A549 (cell line): ENCODE results near the gene SRCAP.

Experiments used
- CEBPB ChIP-seq, 2 experiments: fragments of >200 bp in 1 of 2; sonication (Bioruptor Twin) in 1 of 2; formaldehyde crosslinking in 1 of 2; IDR thresholded peaks; 2 replicates each; pipeline ENCODE4 v1.6.1; 2012 to 2016
- CTCF ChIP-seq: fragments of >200 bp; sonication (Bioruptor Twin); formaldehyde crosslinking; IDR thresholded peaks from 3 replicates; pipeline ENCODE4 v1.5.1; 2016
- ESRRA ChIP-seq: fragments of 150-350 bp; IDR thresholded peaks from 2 replicates; pipeline ENCODE4 v1.6.1; 2014; ENCODE audit warnings: mild to moderate bottlenecking, low read length, borderline replicate concordance
- HEYL ChIP-seq: fragments of 250-450 bp; sonication (Bioruptor Pico); IDR thresholded peaks from 2 replicates; pipeline ENCODE4 v1.8.0; 2021; ENCODE audit warnings: mild to moderate bottlenecking, moderate library complexity
- HOXA7 ChIP-seq: fragments of 250-450 bp; sonication (Bioruptor Pico); IDR thresholded peaks from 2 replicates; pipeline ENCODE4 v1.5.0; 2020; ENCODE audit warnings: mild to moderate bottlenecking, moderate library complexity
- MAFK ChIP-seq: fragments of 450-650 bp; IDR thresholded peaks from 2 replicates; pipeline ENCODE4 v1.6.1; 2014; ENCODE audit not compliant: partially characterized antibody
- MAZ ChIP-seq: fragments of 150-350 bp; IDR thresholded peaks from 2 replicates; pipeline ENCODE4 v1.6.1; 2014; ENCODE audit warnings: antibody characterized with exemption, low read depth, low read length, borderline replicate concordance
- POLR2A ChIP-seq: IDR thresholded peaks from 2 replicates; pipeline ENCODE4 v1.6.1; 2012; ENCODE audit warnings: mild to moderate bottlenecking, low read length
- POLR2AphosphoS2 ChIP-seq: conservative IDR thresholded peaks from 2 replicates; pipeline ENCODE4 v1.6.1; 2012; ENCODE audit warnings: low read length, improper control_type of control experiment, inconsistent platforms
- RAD21 ChIP-seq, 2 experiments: fragments of >200 bp in 1 of 2; sonication (Bioruptor Twin) in 1 of 2; formaldehyde crosslinking in 1 of 2; IDR thresholded peaks in 1 of 2; conservative IDR thresholded peaks in 1 of 2; 2 replicates in 1 of 2; 3 replicates in 1 of 2; pipeline ENCODE4 v1.6.1; 2012 to 2018; ENCODE audit warnings: inconsistent platforms in 1 of 2
- REST ChIP-seq: fragments of 200-600 bp; sonication (generic); IDR thresholded peaks from 2 replicates; pipeline ENCODE4 v1.6.1; 2016; ENCODE audit warnings: antibody characterized with exemption, mild to moderate bottlenecking, moderate library complexity
- ZFP36 ChIP-seq: fragments of 450-650 bp; IDR thresholded peaks from 2 replicates; pipeline ENCODE4 v1.6.1; 2014; ENCODE audit warnings: borderline replicate concordance; ENCODE audit not compliant: partially characterized antibody
- ZNF302 ChIP-seq: fragments of 250-450 bp; sonication (Bioruptor Pico); IDR thresholded peaks from 2 replicates; pipeline ENCODE4 v1.9.0; 2021; ENCODE audit warnings: inconsistent platforms, mild to moderate bottlenecking, moderate library complexity
- TF ChIP-seq, protein P1 (sequence below): fragments of 450-650 bp; IDR thresholded peaks from 2 replicates; pipeline ENCODE4 v1.6.1; 2014; ENCODE audit warnings: antibody characterized with exemption

GRCh38 chr16:30724641-30725417 lies 25.9 kb downstream of the SRCAP start:
- TF ChIP-seq CTCF (no peak), POLR2A (no peak), CEBPB (IDR thresholded peaks at IDR 0.05) (no peak), MAFK (no peak), ESRRA (no peak), POLR2AphosphoS2 (no peak), ZFP36 (no peak), MAZ (no peak), HOXA7 (no peak), ZNF302 (CRISPR knock-in tag) (no peak), RAD21 (conservative IDR thresholded peaks at IDR 0.05 in 1 of 2, IDR thresholded peaks at IDR 0.05 in 1 of 2) (no peak), REST (no peak), HEYL (CRISPR knock-in tag) (no peak)
- TF ChIP-seq, protein P1, sequence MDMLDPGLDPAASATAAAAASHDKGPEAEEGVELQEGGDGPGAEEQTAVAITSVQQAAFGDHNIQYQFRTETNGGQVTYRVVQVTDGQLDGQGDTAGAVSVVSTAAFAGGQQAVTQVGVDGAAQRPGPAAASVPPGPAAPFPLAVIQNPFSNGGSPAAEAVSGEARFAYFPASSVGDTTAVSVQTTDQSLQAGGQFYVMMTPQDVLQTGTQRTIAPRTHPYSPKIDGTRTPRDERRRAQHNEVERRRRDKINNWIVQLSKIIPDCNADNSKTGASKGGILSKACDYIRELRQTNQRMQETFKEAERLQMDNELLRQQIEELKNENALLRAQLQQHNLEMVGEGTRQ, result no peak
